DMS153 treated with DMSO at 0.1 percent for 48 hours (cell line): ENCODE results near the gene CASK.
A peak's percentile ranks its signal among the peaks of the same experiment; 100 is the strongest.

Source experiments
- DNase-seq: peaks from one replicate; lab custom pipeline; 2025; ENCODE audit not compliant: unreplicated experiment; lab: John Stamatoyannopoulos, UW

The CASK gene, protein sequence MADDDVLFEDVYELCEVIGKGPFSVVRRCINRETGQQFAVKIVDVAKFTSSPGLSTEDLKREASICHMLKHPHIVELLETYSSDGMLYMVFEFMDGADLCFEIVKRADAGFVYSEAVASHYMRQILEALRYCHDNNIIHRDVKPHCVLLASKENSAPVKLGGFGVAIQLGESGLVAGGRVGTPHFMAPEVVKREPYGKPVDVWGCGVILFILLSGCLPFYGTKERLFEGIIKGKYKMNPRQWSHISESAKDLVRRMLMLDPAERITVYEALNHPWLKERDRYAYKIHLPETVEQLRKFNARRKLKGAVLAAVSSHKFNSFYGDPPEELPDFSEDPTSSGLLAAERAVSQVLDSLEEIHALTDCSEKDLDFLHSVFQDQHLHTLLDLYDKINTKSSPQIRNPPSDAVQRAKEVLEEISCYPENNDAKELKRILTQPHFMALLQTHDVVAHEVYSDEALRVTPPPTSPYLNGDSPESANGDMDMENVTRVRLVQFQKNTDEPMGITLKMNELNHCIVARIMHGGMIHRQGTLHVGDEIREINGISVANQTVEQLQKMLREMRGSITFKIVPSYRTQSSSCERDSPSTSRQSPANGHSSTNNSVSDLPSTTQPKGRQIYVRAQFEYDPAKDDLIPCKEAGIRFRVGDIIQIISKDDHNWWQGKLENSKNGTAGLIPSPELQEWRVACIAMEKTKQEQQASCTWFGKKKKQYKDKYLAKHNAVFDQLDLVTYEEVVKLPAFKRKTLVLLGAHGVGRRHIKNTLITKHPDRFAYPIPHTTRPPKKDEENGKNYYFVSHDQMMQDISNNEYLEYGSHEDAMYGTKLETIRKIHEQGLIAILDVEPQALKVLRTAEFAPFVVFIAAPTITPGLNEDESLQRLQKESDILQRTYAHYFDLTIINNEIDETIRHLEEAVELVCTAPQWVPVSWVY

DNA sequence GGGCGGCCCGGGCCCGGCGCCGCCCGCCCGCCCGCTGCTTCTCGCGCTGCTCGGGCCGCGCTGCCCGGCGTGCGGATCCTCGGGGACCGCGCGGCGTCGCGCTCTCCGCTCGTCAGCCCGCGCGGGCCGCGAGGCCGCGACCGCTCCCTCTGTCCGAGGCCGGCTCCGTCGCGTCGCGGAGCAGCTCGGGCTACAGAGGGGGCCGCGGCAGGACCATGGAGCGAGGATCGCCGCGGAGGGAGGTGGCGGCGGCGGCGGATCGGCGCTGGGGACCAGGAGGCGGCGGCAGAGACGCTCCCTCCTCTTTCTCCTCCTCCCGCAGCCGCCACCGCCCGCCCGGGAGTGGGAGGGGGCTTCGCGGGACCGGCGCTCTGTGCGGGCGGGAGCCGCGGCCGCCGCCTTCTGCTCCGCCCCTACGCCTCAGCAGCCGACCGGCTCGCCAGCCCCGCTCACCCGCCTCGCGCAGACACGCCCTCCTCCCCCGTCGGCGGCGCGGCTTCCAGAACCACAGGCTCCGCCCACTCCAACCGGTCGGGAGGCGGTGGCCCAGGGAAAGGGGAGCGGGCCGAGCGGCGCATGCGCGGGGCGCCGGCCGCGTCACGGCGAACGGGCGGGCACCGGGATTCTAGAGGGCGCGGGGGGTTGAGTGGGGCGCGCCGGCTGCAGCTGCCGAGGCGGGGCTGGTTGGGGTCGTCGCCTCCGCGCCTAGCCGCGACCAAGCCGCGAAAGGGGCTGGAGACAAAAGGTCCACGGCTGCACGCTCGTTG is at the start of gene CASK:
Gene CASK, minus strand, starts transcription at position 344 of the 767 bp plus-strand sequence. CDS start 566 bp downstream, outside the sequence.
- peak; percentile 64 for DNase-seq

DNA sequence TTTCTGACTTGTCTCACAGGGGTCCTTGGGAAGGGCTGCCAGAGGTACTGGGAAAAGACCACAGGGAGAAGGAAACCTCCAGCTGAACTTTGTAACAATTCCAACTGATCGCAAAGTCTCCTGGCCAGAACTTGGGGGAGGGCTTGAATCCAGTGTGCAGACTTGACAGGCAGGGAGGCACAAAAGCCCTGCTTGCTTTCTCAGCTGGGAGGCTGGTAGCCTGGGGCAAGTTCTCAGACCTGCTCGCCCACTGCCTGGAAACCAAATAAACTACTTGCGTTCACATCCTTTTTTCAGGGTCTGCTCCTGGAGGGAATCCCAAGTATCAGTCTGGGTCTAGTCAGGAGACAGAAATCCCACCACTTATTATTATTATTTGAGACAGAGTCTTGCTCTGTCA is 48.0 kb upstream of the CASK start:
- no peak for DNase-seq

DNA sequence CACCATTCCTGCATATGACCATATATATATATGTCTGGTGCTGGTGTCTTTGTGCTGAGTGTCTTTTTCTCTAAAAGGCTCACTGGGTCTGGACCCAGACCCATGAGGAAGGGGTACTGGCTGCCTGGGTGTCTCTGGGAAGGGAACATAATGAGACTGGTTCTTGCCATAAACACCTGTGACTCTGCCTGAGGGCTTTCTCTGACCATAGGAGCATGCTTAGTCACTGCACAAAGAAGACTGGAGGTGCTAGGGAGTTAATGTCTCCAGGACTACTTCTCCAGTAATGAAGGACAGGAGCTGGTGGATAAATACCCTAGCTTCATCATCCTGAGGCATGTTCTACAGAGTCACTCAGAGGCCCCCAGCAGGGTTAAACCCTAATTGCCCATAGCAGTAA is 47.1 kb upstream of the CASK start:
- no peak for DNase-seq

DNA sequence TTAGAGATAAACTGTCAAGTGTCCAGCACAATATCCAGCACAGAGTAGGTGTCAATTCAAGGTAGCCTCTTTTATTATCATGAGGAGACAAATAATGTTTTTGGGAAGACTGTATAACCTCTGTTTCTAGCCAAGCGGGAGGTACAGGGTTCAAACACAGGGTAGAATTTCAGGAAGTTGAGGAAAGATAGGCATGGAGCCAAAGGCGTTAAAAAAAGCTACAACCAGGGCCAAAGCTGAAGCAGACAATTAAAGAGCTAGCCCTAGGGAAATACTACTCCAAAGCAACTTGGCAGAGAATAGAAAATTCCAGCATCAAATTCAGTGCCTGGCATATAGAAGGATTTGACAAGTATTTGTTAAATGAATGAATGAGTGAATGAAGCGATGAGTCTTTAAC is 40.0 kb upstream of the CASK start:
- DNase-seq, result no peak

DNA sequence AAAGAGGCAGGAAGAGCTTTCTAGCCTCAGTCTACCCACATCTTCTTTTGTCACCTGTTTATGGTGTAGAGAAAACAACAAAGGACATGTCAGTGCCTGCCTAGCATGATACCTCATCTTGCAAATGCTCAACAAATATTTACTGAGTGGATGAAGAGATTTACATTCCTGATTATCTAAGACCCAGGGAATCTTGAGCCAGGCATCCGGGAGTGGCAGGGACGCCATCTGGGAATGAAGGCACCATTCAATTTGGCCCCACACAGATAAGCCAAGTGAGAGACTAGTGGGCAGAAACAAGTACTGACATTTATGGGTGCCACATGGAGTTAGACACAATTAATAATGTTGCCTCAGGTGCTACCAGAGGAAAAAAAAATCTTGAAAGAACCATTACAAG is 36.8 kb upstream of the CASK start:
- DNase-seq, result no peak

DNA sequence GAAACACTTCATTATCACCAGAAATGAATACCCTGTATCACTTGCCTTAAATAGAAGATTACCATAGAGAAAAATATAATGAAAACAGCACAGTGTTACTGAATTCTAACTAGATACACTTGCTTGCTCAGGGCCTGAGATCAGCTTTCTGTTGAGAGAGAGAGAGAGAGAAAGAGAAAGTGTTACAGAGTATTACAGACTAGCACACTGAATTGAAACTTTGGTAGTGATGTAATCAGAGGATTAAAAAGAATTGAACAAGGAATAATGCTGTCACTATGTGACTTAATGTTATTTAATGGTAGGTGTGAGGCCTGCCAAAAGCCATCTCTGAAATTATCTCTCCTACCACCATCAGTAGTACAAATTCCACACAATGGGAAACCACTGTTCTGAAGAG is 35.5 kb upstream of the CASK start:
- DNase-seq, result no peak

DNA sequence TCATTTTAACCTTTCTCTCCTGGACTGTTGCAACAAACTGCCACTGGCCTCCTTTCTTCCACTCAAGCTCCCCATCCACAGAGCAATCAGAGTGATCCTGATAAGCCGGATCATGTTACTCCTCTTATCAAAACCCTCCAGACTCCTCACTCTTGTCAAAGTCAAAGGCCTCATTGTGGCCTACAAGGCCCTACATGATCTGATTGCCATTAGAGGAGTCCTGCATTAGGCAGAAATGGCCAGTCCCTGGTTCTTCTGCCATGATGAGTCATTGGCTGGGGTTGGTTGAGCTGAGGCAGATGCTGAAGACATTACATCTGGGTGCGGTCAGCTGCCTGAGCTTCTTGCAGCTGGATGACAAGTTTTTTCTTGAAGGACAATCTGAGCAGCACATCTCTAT is 32.7 kb upstream of the CASK start:
- no peak for DNase-seq

DNA sequence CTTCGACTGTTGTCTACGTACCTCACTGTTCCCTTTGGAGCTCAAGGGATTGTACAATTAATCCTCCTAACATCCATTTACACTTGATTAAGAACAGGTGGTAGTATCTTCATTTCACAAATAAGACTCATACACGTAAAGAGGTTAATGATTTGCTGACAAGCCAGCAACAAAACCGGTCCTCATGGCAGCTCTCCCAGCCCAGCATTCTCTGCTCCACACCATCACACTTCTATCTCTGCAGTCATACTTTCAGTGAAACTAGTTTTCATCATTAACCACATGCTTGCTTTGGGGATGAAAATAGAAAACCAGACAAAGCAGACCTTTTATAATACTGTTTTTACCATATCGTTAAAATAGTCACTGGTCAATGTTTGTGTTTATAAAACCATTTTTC is 28.7 kb upstream of the CASK start:
- no peak for DNase-seq

DNA sequence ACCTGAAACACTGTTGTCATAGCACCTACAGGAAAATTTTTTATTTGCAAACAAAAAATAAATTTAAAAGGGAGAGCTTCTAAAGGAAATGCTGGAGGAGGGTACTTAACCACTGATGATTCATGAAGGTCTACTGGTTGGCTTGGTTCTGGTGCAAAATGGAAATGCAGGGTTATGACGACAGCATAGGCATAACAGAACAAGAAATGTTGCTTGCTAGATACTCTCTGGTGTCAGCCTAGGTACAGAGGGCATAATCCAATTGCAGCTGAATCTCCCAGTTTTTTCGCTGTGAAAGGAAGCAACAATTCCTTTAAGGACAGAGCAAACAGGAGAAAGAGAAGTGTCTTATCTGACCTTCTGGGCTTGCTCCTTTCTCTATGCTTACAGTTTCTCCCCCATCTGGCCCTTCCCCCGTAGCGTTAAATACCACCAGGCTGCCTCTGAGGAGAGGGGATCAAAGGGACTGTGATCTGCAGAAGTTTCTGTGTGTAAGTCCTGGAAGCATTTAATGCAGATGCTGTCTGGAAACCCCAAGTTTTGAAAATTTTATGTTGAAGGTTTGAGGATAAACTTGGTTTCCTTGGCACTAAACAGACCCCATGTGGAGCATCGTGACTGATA is 23.7 kb upstream of the CASK start:
- no peak for DNase-seq

DNA sequence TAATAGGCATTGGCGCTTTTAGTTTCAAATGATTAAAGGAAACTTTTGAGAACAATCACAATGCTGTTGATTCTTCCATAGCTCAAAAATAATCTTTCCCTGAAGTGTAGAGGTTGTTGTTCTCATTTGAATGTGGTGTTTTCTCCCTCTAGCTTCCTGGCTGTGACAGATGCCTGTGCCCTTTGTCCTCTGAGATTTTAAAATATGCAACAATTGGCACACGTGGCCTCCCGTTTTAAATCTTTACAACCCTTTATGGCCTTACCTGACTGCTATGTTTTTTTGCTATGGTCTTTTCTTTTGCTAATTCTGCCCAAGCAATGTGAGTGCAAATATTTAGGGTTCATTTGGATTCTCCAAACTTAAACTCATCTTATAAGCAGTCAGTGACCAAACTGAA is 22.9 kb upstream of the CASK start:
- DNase-seq, result no peak

DNA sequence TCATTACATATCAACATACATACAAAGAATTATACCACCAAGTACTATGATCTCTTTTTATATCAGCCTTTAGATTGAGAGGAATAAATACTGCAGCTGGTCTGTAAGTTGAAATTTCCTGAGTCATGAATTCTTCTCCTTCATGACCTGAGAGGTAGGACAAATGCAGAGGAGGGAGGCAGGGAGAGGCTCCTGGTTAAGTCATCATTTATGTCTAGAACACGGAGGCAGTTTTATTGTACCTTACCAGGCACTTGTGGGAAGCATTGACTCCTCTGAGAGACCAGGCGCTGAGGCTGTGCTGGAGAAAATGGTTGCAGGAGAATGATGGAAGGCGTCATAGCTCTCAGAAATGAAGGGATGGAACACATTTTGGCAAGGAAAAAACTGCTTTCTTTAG is 12.5 kb upstream of the CASK start:
- DNase-seq, result no peak

DNA sequence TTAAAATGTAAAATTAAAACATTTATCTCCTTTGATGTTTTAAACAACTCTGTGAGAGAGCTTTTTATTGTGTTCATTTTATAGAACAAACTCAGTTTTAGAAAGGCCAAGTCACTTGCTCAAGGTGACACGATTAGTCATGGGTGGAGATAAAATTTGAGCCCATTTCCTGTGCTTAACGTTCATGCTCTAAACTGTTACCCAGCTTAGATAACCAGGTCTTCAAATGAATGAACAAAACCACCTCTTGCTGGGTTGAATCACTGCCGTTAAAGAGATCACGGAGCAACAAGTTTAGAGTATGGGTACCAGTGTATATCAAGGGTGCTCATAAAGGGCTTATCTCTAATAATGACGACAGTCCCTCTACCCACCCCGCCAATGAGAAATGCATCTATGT is 10.2 kb upstream of the CASK start:
- DNase-seq, result no peak

DNA sequence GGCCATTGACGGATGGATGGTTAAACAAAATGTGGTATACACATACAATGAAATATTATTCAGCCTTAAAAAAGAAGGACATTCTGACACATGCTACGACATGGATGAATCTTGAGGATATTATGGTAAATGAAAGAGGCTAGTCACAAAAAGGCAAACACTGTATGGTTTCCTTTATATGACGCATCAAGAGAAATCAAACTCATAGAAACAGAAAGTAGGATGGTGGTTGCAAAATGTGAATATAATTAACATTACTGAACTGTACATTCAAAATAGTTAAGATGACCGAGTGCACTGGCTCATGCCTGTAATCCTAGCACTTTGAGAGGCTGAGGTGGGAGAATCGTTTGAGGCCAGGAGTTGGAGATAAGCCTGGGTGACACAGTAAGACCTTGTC is 9.5 kb upstream of the CASK start:
- DNase-seq, result no peak

DNA sequence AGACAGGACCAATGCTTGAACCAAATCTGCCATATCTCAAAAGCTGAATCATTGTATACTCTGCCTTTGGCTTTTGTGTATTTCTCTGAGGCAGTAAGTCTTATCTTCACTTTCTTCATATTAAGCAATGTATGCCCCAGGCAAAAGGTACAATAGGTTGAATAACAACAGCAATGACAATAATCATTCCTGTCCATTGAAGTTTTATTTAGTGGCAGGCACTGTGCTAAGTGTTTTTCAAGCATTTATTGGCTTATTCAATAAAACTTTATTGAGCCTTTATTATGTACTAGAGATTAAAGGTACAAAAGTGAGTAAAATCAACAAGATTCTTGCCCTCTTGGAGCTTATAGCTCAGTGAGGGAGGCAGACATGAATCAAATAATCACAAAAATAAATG is 8.2 kb upstream of the CASK start:
- no peak for DNase-seq

DNA sequence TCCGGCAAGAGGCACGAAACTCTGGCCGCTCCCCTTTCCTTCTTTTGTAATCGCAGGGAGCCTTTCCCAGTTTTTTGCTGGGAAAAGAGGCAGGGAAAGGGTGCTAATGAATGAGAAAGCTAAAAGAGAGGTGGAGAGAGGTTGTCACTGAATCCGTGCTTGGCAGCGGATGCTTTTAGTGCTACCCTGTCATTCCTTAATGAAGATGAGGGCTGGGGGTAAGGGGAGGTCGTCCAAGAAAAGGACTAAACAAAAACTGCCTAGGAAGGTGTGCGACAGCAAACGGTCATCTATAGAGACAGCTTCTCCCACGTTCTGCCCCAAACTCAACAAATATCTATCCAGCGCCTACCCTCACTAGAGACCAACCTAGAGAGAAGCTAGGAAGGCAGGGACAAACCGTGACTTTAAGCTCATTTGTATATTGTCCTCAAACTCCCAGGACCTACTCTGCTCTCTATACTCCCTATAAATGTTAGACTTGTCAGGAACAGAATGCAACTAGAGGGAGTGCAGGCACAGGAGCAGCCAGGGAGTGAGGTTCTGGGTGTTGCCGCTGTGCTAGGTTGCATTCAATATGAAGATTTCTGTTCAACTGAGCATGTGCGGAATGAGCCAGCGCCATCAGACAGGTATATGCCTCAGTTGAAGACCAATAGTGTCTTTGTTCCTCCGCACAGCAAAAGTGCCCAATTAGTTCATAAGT is 777 bp upstream of the CASK start:
- peak; percentile 17 for DNase-seq

DNA sequence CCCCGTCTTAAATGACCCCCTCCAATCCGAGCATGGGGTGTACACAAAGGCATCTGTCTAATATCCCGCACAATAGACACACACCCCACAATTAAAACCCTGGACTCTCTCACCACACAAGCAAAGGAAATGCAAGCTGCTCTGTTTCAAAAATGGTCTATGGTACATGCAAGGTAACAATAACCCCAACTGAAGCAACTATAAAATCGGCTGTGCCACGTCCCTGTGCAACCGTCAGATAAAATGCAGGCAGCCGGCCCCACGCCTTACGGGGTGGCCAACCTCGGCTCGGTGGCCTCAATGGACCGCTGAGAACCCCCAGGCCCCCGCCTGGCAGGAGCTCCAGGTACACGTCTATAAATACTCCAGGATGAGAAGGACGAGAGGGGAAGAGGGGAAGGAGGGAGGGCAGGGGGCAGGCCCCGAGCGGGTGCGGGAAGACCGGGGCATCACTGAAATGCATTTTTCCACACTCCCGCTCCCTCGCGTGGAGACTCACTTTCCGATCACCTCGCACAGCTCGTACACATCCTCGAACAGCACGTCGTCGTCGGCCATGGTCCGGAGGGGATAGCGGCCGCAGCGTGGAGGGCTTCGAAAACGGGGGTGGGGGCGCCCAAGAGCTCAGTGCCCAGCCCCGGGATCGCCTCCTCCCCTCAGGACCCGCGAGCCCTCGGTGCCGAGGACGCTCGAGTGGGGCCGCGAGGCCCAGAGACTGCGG is 763 bp downstream of the CASK start:
- no peak for DNase-seq

DNA sequence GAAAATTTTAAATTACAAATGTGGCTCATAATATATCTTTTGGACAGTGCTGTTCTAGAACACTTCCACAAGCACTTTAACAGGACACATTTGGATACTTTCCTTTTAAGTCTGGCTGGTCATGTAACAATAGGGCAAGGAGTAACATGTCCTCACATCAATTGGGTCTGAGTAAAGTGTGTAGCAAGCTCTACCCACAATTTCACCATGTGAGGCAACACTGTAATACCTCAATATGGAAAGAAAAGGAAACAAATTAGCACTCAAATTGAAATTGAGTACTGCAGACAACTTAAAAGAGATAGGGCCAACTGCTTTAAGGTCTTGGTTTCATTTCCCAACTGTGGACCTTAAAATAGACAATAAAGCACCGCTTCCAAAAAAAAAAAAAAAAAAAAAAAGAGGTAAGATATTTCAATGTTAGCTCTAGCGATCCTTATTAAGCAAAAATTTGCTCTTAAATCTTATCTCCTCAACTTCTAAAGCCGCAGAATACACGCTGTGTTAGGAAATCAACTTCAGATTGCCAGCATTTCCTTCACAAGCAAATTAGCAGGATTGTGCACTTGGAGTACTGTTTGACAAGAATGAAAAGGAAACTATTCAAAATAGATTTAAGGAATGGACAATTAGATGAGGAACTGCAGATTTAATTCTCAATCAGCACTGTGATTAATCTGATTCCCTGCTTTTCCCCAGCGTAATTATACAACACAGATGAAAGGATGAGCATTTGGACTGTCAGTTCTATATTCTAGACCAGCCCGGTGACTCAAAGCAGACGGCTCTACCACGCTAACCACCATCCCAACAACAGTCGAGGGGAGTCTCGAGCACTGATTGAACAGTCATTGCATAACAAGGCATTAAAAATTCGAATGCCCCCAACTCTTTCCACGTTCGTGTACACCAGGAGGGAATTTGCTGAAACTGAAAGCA is 1.6 kb downstream of the CASK start:
- DNase-seq, result no peak

DNA sequence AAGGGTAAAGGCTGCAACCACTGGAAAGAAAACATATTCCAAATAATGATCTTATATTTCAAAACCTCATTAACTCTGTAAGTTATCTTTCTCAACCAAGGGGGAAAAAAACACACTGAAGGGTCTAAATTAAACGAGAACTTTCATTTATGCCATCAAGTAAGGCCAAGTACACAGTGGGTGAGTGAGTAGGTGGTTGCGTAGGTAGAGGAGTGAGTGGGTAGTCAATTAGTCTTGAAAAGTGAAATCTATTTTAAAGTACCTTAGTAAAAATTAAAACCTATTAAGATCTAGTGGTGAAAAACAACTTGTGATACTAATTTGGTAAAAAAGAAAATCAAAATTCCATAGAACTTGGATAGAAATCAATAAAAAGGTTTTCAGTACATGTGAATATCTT is 3.5 kb downstream of the CASK start:
- DNase-seq, result no peak

DNA sequence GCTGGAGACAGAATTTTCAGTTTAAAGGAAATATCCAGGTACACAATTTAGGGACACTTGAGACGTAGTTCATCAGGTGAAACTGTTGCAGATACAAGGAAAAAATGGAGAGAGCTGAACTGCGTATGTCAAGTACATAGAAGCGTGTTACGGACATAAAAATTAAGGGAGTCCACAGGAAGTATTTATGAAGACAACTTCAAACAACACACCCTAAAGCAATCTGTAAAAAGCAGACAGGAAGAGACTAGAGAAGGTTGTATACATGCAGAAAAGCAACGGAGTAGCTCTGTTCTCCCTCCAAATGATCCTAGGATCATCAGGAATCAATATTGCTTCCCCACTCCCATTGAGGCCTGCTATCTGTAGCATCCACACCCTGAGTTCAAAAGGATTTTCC is 5.8 kb downstream of the CASK start:
- DNase-seq, result no peak
